Measurements from ENCODE around the gene ARHGAP11B. TPM values are rescaled to one million over a fixed set of nuclear protein-coding genes. Genes with fewer than 3 reads are reported as not detected.

Gene ARHGAP11B

Other genes with a start within 250 kb of the ARHGAP11B start
- gene CHRFAM7A, start 232.6 kb upstream of the ARHGAP11B start, polyA plus RNA-seq (ENCODE audit: insufficient read depth in 1 of 5, insufficient read length in 5 of 5, low replicate concordance in 1 of 5) = 1 to 10 TPM; 2.6 to 6.6 (median 4.1) TPM
- gene GOLGA8R, start 211.9 kb upstream of the ARHGAP11B start, polyA plus RNA-seq (ENCODE audit: insufficient read depth in 1 of 5, insufficient read length in 5 of 5, low replicate concordance in 1 of 5) = 10 to 100 TPM in 4 of 5 donors, 1 to 10 TPM in 1; 9.7 to 13.7 (median 12.0) TPM
- 1 to 10 TPM; 1.6 to 2.4 (median 1.9) TPM for gene GOLGA8Q, start 74.1 kb upstream of the ARHGAP11B start, polyA plus RNA-seq (ENCODE audit: insufficient read depth in 1 of 5, insufficient read length in 5 of 5, low replicate concordance in 1 of 5)
- gene GOLGA8H, start 22.1 kb upstream of the ARHGAP11B start, polyA plus RNA-seq (ENCODE audit: insufficient read depth in 1 of 5, insufficient read length in 5 of 5, low replicate concordance in 1 of 5) = 1 to 10 TPM; 1.2 to 2.5 (median 1.8) TPM

All from right lung (tissue), 5 donors.